Measurements from ENCODE around the gene TDRD7.
"Not testable (repeated sequence)": the region's sequence is repeated elsewhere in the genome, so short reads cannot be mapped to it uniquely, and the experiment has no call there.

TDRD7 gene

GRCh38 chr9:97491216-97491999 lies 79.5 kb downstream of the TDRD7 start:
- H3K27ac ChIP-seq (replicated peaks), result no peak overlapping the region
- H3K27me3 ChIP-seq (ENCODE audit: insufficient read depth, poor library complexity, severe bottlenecking), result no peaks in the 10 kb centered on the region
- DNase-seq (ENCODE audit: low read depth in 1 of 2, low spot score in 1 of 2), result no peak
- no peak overlapping the region for H3K4me3 ChIP-seq (replicated peaks; ENCODE audit: insufficient read depth, low read length)
- TF ChIP-seq REST (IDR thresholded peaks at IDR 0.05; ENCODE audit: insufficient replicate concordance, low read depth) (no peak), SPI1 (IDR thresholded peaks at IDR 0.05; ENCODE audit: borderline replicate concordance, low read depth) (no peak), POLR2AphosphoS5 (IDR thresholded peaks at IDR 0.05; ENCODE audit: low read depth) (no peak), GABPA (IDR thresholded peaks at IDR 0.05; ENCODE audit: low read depth) (no peak)
- TF ChIP-seq, protein P1, sequence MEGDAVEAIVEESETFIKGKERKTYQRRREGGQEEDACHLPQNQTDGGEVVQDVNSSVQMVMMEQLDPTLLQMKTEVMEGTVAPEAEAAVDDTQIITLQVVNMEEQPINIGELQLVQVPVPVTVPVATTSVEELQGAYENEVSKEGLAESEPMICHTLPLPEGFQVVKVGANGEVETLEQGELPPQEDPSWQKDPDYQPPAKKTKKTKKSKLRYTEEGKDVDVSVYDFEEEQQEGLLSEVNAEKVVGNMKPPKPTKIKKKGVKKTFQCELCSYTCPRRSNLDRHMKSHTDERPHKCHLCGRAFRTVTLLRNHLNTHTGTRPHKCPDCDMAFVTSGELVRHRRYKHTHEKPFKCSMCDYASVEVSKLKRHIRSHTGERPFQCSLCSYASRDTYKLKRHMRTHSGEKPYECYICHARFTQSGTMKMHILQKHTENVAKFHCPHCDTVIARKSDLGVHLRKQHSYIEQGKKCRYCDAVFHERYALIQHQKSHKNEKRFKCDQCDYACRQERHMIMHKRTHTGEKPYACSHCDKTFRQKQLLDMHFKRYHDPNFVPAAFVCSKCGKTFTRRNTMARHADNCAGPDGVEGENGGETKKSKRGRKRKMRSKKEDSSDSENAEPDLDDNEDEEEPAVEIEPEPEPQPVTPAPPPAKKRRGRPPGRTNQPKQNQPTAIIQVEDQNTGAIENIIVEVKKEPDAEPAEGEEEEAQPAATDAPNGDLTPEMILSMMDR (IDR thresholded peaks at IDR 0.05; ENCODE audit: insufficient read depth, low read length), result no peak

- H3K27me3 ChIP-seq (ENCODE audit: insufficient read depth, poor library complexity, severe bottlenecking), result peaks cover 19% of the 10 kb centered on the region
- not testable (repeated sequence) for H3K27ac ChIP-seq (replicated peaks); H3K4me3 ChIP-seq (replicated peaks; ENCODE audit: insufficient read depth, low read length); DNase-seq (ENCODE audit: low read depth in 1 of 2, low spot score in 1 of 2)
These were observed 85.9 kb downstream of the TDRD7 start for GRCh38 chr9:97497558-97498375.

GRCh38 chr9:97498846-97499245 lies 87.0 kb downstream of the TDRD7 start:
- DNase-seq (ENCODE audit: low read depth in 1 of 2, low spot score in 1 of 2); H3K27ac ChIP-seq (replicated peaks); H3K4me3 ChIP-seq (replicated peaks; ENCODE audit: insufficient read depth, low read length): not testable (repeated sequence)
- peaks cover 29% of the 10 kb centered on the region for H3K27me3 ChIP-seq (ENCODE audit: insufficient read depth, poor library complexity, severe bottlenecking)

DNA sequence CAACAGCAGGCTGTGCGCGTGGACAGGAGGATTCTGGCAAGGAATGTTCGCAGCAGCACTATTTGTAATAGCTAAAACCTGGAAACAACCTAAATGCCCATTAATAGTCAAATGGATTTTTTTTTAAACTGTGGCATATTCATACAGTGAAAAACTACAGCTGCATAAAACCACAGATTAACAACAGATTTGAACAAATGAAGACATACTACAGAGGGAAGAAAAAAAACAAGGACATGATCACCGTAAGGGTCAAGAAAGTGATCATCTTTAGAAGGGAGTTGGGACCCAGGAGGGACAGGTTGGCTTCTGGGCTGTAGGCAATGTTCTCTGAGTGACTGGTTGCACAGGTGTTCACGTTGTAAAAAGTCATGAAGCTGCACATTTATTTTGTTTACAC lies 88.4 kb downstream of the TDRD7 start:
- no peak overlapping the region for H3K27ac ChIP-seq (replicated peaks)
- TF ChIP-seq GABPA (IDR thresholded peaks at IDR 0.05; ENCODE audit: low read depth) (no peak), SPI1 (IDR thresholded peaks at IDR 0.05; ENCODE audit: borderline replicate concordance, low read depth) (no peak), POLR2AphosphoS5 (IDR thresholded peaks at IDR 0.05; ENCODE audit: low read depth) (no peak)
- TF ChIP-seq, protein P1 (IDR thresholded peaks at IDR 0.05; ENCODE audit: insufficient read depth, low read length), result no peak
- peaks cover 32% of the 10 kb centered on the region for H3K27me3 ChIP-seq (ENCODE audit: insufficient read depth, poor library complexity, severe bottlenecking)
- no peak overlapping the region for H3K4me3 ChIP-seq (replicated peaks; ENCODE audit: insufficient read depth, low read length)
- no peak for DNase-seq (ENCODE audit: low read depth in 1 of 2, low spot score in 1 of 2)

GRCh38 chr9:97500765-97501176 lies 88.9 kb downstream of the TDRD7 start:
- H3K27ac ChIP-seq (replicated peaks), result no peak overlapping the region
- H3K4me3 ChIP-seq (replicated peaks; ENCODE audit: insufficient read depth, low read length), result peak overlapping the region; percentile 33
- TF ChIP-seq POLR2AphosphoS5 (IDR thresholded peaks at IDR 0.05; ENCODE audit: low read depth) (no peak), REST (IDR thresholded peaks at IDR 0.05; ENCODE audit: insufficient replicate concordance, low read depth) (no peak), SPI1 (IDR thresholded peaks at IDR 0.05; ENCODE audit: borderline replicate concordance, low read depth) (no peak), GABPA (IDR thresholded peaks at IDR 0.05; ENCODE audit: low read depth) (no peak)
- TF ChIP-seq, protein P1 (IDR thresholded peaks at IDR 0.05; ENCODE audit: insufficient read depth, low read length), result no peak
- DNase-seq (ENCODE audit: low read depth in 1 of 2, low spot score in 1 of 2), result no peak
- peaks cover 32% of the 10 kb centered on the region for H3K27me3 ChIP-seq (ENCODE audit: insufficient read depth, poor library complexity, severe bottlenecking)

All from HL-60 (cell line).